ENCODE data around the gene AMY2A.
"Not testable (repeated sequence)": the region's sequence is repeated elsewhere in the genome, so short reads cannot be mapped to it uniquely, and the experiment has no call there.

Gene AMY2A

GRCh38 chr1:103616994-103617477, at the start of gene AMY2A:
TSS of gene AMY2A (plus strand) at chr1:103617427. CDS start at chr1:103617441, 14 bp downstream.
- DNase-seq, result not testable (repeated sequence)

GRCh38 chr1:103569493-103569892, 47.7 kb upstream of the AMY2A start:
- no peak for DNase-seq

- DNase-seq, result not testable (repeated sequence)
Measured at GRCh38 chr1:103571289-103571688, 45.9 kb upstream of the AMY2A start, which contains the start of gene AMY2B. TSS of gene AMY2B (plus strand) at chr1:103571589. CDS start at chr1:103571603, 14 bp downstream.

DNA sequence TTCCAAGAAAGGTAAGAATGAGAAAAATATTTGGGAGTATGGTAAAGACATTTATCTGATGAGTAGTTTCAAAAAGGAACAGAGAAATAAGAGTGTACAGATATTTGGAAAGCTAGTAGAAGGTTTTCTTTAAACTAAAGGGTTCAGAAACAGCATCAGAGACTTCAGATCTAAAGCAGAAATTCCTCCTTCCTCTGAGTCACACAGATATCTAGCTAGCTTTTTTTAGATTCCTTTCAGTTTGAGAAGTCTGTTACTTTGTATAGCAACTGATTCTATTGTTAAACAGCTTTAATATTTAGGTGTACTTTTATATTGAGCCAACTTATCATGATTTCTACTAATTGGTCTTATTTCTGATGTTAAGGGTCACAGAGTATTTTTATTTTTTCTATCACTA, 41.2 kb upstream of the AMY2A start:
- no peak for DNase-seq

DNA sequence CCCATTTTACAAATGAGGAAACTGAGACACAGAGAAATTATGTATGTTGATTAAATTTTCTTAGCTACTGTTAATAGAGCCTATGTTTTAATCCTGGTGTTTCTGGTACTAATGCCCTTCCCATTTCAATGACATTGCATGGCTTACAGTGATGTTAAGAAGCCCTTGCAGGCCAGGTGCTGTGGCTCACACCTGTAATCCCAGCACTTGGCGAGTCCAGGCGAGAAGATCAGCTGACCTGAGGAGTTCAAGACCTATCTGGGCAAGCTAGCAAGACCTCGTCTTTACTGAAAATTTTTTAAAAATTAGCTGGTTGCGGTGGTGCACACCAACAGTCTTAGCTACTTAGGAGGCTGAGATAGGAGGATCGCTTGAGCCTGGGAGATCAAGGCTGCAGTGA, 40.4 kb upstream of the AMY2A start:
- not testable (repeated sequence) for DNase-seq

GRCh38 chr1:103582464-103582863, 34.8 kb upstream of the AMY2A start:
- DNase-seq, result no peak

GRCh38 chr1:103583887-103584286, 33.3 kb upstream of the AMY2A start:
- no peak for DNase-seq

DNA sequence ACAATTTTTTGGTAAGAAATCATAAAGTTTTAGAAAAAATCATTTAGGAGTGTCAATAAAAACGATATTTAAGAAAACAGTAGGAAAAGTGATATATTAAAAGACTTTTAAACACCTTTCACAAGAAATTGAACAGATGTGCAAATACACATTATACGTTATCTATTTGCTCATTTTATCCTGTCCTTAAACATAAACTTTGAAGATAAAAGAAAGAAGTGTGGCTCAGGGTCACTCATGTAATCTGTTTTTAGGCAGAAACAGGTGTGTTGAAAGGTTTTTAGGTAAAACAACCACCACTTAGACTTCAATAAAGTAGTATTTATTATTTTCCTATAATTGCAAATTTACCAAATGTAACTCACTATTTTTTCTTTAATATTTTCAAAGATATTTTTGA, 32.7 kb upstream of the AMY2A start:
- DNase-seq, result no peak

DNA sequence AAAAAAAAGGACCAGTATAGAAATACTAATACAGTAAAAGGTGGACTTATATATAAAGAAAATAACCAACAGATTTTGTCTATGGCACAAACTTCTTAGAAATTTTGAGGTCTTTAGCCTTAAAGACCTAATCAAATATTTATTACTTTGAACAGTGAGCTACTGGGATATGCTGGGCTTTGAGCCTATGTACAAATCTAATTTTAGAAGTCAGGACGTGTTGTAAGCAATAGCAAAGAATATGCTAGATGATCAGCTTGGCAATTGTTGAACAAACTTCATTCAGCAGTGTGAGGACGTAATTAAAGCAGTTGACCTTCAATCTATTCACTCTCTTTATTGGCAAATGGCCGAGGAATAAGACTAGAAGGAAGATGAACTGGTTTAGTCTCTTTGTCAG, 14.5 kb upstream of the AMY2A start:
- DNase-seq, result not testable (repeated sequence)

GRCh38 chr1:103616362-103616761, 865 bp upstream of the AMY2A start:
- DNase-seq, result no peak

DNA sequence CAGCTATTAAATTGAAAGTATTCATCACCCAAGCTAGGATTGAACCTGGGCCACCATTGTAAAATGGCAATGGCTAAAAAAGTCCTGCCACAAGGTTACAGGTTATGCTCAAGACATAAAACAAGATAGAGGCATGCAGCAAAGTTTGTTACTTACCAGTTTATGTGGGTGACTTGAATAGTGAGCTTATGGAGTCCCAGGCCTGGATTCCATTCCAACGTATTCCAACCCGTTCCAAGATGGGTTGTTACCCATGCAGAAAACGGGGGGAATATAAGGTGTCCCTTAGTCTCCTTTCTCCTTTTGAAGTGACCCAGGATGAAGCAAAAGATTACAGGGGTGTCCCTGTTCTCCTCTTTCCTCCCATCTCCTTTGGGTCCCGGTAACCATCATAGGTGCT, 10.2 kb downstream of the AMY2A start:
- DNase-seq, result not testable (repeated sequence)

- DNase-seq, result not testable (repeated sequence)
Measured at GRCh38 chr1:103641194-103641593, 24.0 kb downstream of the AMY2A start.

DNA sequence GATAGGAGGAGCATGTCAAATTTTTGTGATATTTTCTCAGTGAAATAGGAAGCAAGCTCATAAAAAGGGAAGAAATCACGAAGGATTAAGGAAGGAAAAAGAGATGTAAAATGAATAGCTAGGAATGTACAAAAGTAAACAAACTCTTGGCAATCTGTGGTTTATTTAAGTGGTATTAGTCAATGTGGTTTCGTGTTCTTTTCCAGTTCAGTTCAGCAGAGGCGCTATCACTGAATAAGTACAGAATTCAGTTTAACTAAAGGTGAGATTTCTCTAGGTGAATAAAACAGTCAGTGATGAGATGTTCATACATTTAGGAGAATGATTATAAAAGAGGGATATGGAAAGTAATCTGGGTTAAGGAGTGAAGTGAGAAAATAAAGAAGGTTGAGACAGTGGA, 26.7 kb downstream of the AMY2A start:
- DNase-seq, result not testable (repeated sequence)

- DNase-seq, result not testable (repeated sequence)
Measured at GRCh38 chr1:103650305-103650704, 33.1 kb downstream of the AMY2A start.

GRCh38 chr1:103650889-103651288, 33.7 kb downstream of the AMY2A start:
- not testable (repeated sequence) for DNase-seq

- DNase-seq, result not testable (repeated sequence)
Measured at GRCh38 chr1:103654133-103654532, 36.9 kb downstream of the AMY2A start.

- DNase-seq, result not testable (repeated sequence)
Measured at GRCh38 chr1:103655460-103655859, 38.2 kb downstream of the AMY2A start, which contains the start of gene AMY1A. TSS of gene AMY1A (plus strand) at chr1:103655760. CDS start at chr1:103656331, 571 bp downstream.
